ENCODE measurements around the gene EFNA5. TPM values are rescaled to one million over a fixed set of nuclear protein-coding genes. Genes with fewer than 3 reads are reported as not detected.

EFNA5 gene
- total RNA-seq, 3 donors from 2014 or later (not counting 1 experiment from before 2014, with no cell fraction given) = 2.2 to 8.1 (median 4.3) TPM

DNA sequence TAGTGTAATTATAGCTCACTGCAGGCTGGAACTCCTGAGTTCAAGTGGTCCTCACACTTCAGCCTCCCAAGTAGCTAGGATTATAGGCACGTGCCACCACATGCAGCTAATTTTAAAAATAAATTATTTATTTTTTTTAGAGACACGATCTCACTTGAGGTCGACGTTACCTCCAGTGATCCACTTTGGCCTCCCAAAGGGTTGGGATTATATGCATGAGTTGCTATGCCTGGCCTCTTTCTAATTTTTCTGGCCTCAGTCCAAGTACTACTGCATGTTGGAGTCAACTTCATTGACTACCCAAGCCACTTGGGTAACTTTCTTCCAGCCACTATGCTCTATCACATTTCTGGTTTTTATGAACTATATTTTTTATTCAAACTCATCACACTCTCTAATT, 148.3 kb downstream of the EFNA5 start:
- no peak for DNase-seq
- Histone ChIP-seq H3K9me3 (ENCODE audit: control insufficient read depth, insufficient read depth, low read length) (no peaks in the 10 kb centered on the region), H3K27me3 (ENCODE audit: control insufficient read depth, insufficient read depth, low read length) (no peaks in the 10 kb centered on the region), H3K4me3 (ENCODE audit: low read length) (no peak overlapping the region), H3K36me3 (ENCODE audit: control insufficient read depth, insufficient read depth, low read length) (no peaks in the 10 kb centered on the region), H3K4me1 (ENCODE audit: control insufficient read depth, insufficient read depth, low read length) (peaks cover 6% of the 10 kb centered on the region), H3K27ac (ENCODE audit: low read length) (no peak overlapping the region)
- H3K4me1 Mint-ChIP-seq = peaks cover 13 to 18% of the 10 kb centered on the region in 2 donors
- 84% methylated on average over 3 of the region's 4 CpGs for WGBS (ENCODE audit: insufficient coverage)
- no peaks in the 10 kb centered on the region for H3K9me3 Mint-ChIP-seq
- TF ChIP-seq, protein P1, sequence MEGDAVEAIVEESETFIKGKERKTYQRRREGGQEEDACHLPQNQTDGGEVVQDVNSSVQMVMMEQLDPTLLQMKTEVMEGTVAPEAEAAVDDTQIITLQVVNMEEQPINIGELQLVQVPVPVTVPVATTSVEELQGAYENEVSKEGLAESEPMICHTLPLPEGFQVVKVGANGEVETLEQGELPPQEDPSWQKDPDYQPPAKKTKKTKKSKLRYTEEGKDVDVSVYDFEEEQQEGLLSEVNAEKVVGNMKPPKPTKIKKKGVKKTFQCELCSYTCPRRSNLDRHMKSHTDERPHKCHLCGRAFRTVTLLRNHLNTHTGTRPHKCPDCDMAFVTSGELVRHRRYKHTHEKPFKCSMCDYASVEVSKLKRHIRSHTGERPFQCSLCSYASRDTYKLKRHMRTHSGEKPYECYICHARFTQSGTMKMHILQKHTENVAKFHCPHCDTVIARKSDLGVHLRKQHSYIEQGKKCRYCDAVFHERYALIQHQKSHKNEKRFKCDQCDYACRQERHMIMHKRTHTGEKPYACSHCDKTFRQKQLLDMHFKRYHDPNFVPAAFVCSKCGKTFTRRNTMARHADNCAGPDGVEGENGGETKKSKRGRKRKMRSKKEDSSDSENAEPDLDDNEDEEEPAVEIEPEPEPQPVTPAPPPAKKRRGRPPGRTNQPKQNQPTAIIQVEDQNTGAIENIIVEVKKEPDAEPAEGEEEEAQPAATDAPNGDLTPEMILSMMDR (IDR thresholded peaks at IDR 0.05) = no peak
- H3K27ac Mint-ChIP-seq = no peak overlapping the region
- no peak overlapping the region for H3K4me3 Mint-ChIP-seq
- no peaks in the 10 kb centered on the region for H3K36me3 Mint-ChIP-seq
- H3K27me3 Mint-ChIP-seq (ENCODE audit: low read depth in 2 of 2) = peaks cover 0 to 7% of the 10 kb centered on the region in 2 donors
- intact Hi-C loops (cut with micrococcal nuclease) = no loop called here
- no peak for ATAC-seq

DNA sequence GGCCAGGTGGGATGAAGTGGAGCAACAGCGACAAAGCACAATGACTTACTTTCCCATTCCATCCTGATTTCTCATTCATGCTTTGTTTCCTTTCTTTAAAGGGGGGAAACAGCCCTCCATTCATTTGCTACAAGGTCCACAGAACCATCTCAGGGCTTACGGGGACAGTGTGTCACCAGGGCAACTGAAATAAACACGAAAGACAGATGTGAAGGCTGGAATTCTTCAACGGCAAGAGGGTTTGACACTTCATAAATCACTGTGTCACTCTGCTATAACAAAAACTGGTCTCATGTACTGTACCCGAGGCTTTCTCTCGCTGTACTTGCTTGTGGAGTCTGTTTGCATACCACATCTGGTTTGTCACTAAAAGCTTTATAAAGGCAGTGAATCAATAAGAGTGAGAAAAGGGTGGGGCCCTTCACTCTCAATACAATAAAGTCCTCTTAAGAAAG, 150.8 kb downstream of the EFNA5 start:
- DNase-seq = peak in 1 of 2 donors; percentile 31
- no peaks in the 10 kb centered on the region for H3K9me3 ChIP-seq (ENCODE audit: control insufficient read depth, insufficient read depth, low read length)
- intact Hi-C loops (cut with micrococcal nuclease) = loop anchor here (1.0 to 2.0 kb wide), 2 partner anchors 34 to 45 kb away; no protein-coding TSS in a partner anchor
- Mint-ChIP-seq H3K36me3 (no peaks in the 10 kb centered on the region), H3K4me3 (peak overlapping the region; percentile 71), H3K27ac (peak overlapping the region; percentile 88 to 89), H3K27me3 (ENCODE audit: low read depth in 2 of 2) (peaks cover 0 to 7% of the 10 kb centered on the region in 2 donors), H3K9me3 (no peaks in the 10 kb centered on the region), H3K4me1 (peaks cover 13 to 18% of the 10 kb centered on the region in 2 donors)
- H3K36me3 ChIP-seq (ENCODE audit: control insufficient read depth, insufficient read depth, low read length) = no peaks in the 10 kb centered on the region
- H3K4me1 ChIP-seq (ENCODE audit: control insufficient read depth, insufficient read depth, low read length) = peaks cover 6% of the 10 kb centered on the region
- WGBS (ENCODE audit: insufficient coverage) = 29% methylated on average over 4 of the region's 6 CpGs
- no peak overlapping the region for H3K4me3 ChIP-seq (ENCODE audit: low read length)
- H3K27ac ChIP-seq (ENCODE audit: low read length) = peak overlapping the region; percentile 64
- peak; percentile 84 to 93 (median 91) for ATAC-seq
- no peaks in the 10 kb centered on the region for H3K27me3 ChIP-seq (ENCODE audit: control insufficient read depth, insufficient read depth, low read length)
- TF ChIP-seq, protein P1 (IDR thresholded peaks at IDR 0.05) = no peak

DNA sequence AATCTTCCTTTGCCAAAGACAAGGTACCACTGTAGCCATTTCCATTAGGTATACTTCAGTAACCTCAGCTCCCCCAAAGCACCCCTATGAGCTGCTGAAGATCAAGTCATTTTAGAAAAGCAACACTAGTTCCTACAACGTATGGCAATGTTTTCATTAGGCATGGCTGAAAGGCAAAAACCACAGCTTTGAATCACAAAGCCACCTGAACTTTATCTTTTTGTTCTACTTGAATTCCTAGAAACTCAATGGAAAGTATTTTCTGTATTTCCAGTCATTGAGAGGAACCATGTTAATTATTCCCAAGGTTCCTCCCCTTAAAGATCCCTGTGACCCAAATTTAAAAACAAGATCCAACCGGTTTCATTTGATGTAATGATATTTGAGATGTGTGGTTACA, 152.1 kb downstream of the EFNA5 start:
- no peaks in the 10 kb centered on the region for H3K27me3 ChIP-seq (ENCODE audit: control insufficient read depth, insufficient read depth, low read length)
- Mint-ChIP-seq H3K36me3 (no peaks in the 10 kb centered on the region), H3K27me3 (ENCODE audit: low read depth in 2 of 2) (peaks cover 0 to 7% of the 10 kb centered on the region in 2 donors), H3K9me3 (no peaks in the 10 kb centered on the region), H3K4me1 (peaks cover 13 to 18% of the 10 kb centered on the region in 2 donors), H3K27ac (peak overlapping the region in 1 of 2 donors; percentile 89), H3K4me3 (no peak overlapping the region)
- DNase-seq (no peak), ATAC-seq (no peak)
- no peak overlapping the region for H3K27ac ChIP-seq (ENCODE audit: low read length)
- no peaks in the 10 kb centered on the region for H3K36me3 ChIP-seq (ENCODE audit: control insufficient read depth, insufficient read depth, low read length)
- WGBS (ENCODE audit: insufficient coverage) = 90% methylated on average over 1 of the region's 2 CpGs
- H3K9me3 ChIP-seq (ENCODE audit: control insufficient read depth, insufficient read depth, low read length) = no peaks in the 10 kb centered on the region
- TF ChIP-seq, protein P1 (IDR thresholded peaks at IDR 0.05) = no peak
- intact Hi-C loops (cut with micrococcal nuclease) = no loop called here
- no peak overlapping the region for H3K4me3 ChIP-seq (ENCODE audit: low read length)
- H3K4me1 ChIP-seq (ENCODE audit: control insufficient read depth, insufficient read depth, low read length) = peaks cover 6% of the 10 kb centered on the region

DNA sequence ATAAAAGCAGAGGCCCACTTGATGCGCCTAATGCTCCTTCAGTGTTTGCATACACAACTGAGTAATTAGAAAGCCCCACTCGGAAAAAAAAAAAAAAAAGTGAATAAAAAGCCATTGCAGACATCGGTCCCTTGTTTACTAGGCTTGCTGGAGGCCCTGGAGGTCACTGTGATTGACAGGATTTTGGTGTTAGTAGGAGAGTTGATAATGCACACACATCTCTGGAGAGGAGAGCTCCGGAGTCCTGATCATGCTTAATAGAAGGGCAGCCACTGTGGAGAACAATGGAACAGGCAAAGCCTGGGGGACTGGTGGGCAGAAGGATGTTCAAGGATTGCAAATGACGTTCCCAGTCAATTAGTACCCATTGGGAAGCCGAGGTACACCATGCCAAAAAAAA, 152.5 kb downstream of the EFNA5 start:
- WGBS (ENCODE audit: insufficient coverage) = 82% methylated on average over 6 of the region's 6 CpGs
- intact Hi-C loops (cut with micrococcal nuclease) = no loop called here
- TF ChIP-seq, protein P1 (IDR thresholded peaks at IDR 0.05) = no peak
- Histone ChIP-seq H3K27ac (ENCODE audit: low read length) (no peak overlapping the region), H3K9me3 (ENCODE audit: control insufficient read depth, insufficient read depth, low read length) (no peaks in the 10 kb centered on the region), H3K36me3 (ENCODE audit: control insufficient read depth, insufficient read depth, low read length) (no peaks in the 10 kb centered on the region), H3K4me1 (ENCODE audit: control insufficient read depth, insufficient read depth, low read length) (peaks cover 6% of the 10 kb centered on the region), H3K4me3 (ENCODE audit: low read length) (no peak overlapping the region), H3K27me3 (ENCODE audit: control insufficient read depth, insufficient read depth, low read length) (no peaks in the 10 kb centered on the region)
- Mint-ChIP-seq H3K4me3 (no peak overlapping the region), H3K36me3 (no peaks in the 10 kb centered on the region), H3K9me3 (no peaks in the 10 kb centered on the region), H3K27me3 (ENCODE audit: low read depth in 2 of 2) (peaks cover 0 to 6% of the 10 kb centered on the region in 2 donors), H3K4me1 (peaks cover 13 to 18% of the 10 kb centered on the region in 2 donors), H3K27ac (no peak overlapping the region)
- DNase-seq = no peak
- ATAC-seq = no peak

Data from natural killer cell (primary cell).